GM03348 (cell line): ENCODE results near the gene MCRS1.
A peak's percentile ranks its signal among the peaks of the same experiment; 100 is the strongest.

ENCODE experiments used
- DNase-seq: peaks from one replicate; pipeline ENCODE4 v3.0.0; 2012; ENCODE audit warnings: low spot score

MCRS1 gene

DNA sequence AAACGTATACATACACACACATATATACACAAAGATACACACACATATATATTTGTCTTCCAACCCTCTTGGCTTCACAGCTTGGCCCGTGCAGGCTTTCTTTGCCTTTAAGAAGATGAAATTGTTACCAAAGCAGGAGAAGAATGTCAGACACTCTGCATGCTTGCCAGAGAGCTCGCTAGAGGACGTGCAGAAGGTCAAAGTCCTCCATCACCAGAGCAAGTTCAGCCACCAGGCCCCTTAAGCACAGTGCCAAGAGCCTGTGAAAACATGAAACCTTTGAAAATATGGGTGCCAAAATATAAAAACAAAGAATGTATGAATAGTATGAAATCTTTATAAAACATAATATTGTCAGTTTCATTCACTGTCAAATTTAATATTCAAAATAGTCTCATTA is 14.9 kb upstream of the MCRS1 start:
- DNase-seq = no peak

DNA sequence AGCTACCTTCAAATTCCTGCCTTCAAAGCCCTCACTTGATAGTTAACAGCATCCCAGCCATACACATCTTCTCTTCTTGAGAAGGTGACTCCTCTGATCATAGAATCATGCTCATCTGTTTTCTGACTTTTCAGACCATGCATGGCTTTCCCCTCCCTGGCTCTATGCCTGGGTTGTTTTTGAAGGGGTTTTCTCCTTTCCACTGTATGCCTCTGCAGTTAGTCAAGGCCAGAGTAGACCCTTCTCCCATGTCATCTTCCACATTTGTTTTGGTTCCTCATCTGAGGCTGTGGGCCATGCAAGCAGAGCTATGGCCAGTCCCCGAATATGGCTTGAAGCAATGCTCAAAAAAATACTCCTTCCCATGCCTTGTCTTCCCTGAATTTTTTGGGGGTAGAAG is 14.3 kb upstream of the MCRS1 start:
- DNase-seq = no peak

DNA sequence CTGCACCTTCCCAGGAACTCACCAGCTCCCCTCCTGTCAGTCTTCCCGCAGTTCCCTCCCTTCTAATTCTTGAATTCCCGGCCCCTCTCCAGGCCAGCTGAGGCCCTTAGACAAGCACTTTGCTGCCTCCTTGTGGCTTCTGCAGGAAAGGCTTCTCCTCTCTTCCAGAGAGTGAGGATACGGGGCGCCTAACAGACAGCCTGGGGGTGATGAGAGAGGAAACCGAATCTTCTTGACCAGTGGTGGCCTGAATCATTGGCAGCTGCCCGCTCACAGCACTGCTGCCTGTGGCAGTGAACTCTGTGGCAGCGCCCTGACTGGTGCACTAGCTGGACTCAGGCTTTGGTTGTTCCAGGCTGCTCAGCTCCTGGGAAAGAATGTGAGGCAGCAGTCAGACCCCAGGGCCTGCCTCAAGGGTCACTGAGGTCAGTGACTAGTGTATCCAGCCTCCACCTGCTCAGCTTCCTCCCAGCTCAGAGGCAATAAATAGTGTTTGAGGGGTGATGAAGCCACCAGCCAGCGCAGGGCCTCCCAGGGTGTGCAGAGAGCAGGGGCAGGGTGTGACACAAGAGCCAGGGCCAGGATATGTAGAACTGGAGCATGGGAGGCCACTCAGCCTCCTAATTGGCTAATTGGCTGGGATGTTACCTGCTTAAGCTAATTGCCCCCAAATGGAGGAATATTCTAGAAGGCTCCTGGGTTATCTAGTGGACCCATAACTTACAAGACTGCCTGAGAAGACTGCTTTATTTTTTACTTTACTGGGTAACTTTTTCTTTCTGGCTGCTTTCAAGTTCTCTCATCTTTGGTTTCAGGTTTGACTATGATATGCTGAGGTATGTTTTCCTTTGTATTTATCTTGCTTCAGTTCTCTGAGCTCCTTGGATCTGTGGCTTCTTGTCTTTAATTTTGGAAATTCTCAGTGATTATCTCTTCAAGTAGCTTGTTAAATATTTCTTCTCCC is 12.9 kb upstream of the MCRS1 start:
- peak; percentile 90 for DNase-seq

DNA sequence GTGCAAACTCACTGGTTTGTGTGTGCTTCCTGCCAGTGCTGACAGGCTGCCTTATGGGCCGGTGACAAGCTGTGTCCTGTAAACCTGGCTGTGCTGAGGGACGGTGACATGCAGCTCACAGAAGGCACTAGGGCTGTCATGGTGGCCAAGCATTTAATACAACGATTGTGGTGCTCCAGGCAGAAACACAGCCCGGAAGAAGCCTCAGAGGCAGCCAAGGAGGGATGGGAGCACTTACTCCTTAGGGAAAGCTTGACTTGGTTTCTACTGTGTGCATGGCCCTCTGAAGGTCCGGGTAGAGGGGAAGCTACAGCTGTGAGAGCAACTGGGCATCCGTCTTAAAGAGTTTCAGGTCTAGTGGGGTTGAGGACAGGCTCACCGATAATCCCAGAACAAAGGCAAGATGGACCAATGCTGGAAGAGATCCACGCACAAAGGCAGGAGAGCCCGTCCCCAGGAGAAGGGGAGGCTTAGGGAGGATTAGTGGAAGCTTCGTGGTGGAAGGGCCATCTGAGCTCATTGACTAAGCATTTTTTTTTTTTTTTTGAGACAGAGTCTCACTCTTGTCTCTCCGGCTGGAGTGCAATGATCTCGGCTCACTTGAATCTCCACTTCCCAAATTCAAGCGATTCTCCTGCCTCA is 10.7 kb upstream of the MCRS1 start:
- DNase-seq = no peak

DNA sequence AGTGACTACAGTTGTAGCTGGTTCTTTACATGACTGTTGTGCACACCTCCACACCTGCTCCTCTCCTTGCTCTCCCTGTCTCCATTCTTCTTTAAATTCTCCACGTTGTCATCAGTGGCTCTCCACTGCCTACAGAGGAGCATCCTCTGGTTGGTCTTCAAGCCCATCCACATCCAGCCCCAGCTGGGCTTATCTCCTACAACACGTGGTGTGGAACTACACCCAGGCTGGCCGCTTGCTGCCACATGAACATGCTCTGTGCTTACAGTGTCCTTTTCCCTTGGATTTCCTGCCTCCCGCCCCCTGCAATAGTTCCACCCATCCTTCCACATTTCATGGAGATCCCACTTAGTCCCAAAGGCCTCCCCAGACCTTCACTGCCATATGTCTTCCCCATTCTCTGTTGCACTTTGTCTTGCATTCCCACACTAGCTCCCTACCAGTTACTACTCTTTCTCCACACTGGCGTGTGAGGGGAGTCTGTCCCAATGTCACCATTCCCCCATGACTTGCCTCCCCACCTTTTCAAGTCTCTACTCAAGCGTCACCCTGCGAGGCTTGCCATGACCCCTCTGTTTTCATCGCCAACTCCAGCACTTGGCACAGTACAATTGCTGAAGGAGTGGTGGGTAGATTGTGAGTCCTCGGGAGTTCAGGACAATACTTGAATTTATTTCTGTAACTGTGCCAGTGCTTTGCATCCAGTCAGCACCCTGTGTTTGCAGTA is 9.8 kb upstream of the MCRS1 start:
- DNase-seq = no peak

DNA sequence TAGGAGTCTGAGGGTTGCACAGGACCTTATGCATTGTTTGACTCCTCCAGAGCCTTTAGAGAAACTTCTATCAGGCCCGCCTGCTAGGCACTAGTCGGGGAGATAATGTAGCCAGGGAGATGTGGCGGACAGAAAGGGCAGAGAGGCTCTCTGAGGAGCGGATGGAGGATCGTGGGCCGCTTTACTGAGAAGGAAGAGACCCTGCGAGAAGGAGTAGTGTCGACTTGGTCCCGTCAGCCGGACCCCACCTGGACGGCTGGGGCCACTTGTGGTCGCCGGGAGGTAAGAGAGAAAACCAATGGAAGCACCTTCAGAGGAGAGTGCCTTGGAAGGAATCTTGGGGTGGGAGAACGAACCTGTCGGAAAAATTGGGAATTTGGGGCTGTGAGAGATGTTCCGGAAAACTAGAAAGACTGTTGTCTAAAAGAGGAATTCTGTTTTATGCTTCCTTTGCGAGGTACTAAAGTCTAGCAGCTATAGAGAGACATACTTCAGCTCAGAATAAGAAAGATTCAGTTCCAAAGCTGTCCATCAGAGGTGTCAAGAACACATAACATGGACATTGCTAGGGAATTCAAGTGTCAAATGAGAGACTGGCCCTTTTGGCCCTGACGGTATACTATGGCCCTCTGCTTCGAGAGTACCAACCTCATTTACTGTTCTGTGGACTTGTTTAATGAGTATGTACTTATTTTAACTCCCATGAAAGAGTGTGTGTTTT is 660 bp upstream of the MCRS1 start:
- DNase-seq = no peak

DNA sequence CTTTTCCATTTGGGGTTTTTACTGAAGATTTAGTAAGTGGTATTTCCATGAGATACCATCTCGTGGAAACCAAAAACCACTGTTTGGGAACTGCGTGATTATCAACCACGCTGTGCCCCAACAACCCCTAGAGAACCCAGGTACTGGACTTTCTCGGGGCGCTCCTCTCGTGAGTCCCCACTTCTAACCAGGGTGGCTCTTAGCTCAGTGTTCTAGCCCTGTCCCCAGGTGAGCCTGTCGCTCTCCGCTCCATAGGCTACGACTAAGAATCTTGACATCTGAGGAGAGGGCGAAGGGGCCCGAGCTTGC is 686 bp downstream of the MCRS1 start:
- DNase-seq = no peak

DNA sequence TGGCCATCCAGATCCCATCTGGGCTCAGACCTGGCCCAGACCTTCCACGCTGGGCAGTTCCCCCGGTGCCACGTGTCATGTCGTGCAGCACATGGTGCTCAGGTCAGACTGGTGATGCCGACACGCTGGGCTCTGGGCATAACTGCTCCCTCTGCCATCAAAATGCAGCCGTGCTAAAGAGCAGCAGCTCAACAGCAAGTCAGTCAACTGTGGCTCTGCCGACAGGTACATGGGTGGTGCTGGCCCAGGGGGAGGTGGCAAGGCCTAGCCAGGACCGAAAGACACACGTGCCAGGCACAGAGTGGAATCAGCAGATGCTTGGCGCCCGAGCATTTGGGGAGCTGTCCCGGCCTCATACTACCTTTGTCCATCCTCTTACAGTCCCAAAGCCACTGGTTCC is 1.6 kb downstream of the MCRS1 start:
- DNase-seq = no peak

DNA sequence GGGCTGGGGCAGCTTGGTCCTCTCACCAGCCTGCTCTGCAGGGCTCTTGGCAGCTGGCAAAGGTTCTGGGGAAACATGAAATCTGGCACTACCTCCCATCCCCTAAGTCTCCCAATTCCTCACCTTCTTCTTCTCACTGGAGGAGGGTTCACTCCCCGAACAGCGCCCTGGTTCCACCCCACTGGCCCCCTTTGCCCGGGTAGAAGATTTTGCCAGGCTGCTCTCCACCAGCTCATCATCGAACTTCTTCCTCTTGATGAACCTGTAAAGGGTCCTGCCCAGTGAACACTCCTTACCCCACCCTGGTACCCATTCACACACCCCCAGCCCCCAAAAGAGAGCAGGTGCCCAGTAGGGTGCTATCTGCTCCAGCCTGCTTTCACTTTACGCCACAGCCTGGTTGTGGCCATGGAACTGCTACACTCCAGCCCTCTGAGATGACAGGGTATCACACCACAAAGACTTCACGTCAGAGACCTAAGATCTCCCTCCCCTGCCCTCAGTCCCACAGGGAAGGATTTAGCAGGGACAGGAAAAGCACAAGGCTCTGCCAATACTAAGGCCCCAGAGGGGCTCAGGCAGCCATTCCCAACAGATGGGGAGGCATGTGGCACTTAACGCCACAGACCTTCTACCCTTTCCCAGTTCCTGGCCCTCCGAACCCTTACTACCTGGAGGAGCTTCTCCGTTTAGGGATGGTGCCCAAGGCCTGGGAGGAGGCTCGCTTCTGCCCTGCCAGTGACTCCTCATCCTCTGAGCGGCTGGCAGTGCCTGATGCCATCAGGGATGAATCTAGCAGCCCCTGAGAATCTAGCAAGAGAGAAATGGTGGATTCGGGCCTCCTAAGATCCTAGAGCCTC is 2.3 kb downstream of the MCRS1 start:
- DNase-seq = no peak

DNA sequence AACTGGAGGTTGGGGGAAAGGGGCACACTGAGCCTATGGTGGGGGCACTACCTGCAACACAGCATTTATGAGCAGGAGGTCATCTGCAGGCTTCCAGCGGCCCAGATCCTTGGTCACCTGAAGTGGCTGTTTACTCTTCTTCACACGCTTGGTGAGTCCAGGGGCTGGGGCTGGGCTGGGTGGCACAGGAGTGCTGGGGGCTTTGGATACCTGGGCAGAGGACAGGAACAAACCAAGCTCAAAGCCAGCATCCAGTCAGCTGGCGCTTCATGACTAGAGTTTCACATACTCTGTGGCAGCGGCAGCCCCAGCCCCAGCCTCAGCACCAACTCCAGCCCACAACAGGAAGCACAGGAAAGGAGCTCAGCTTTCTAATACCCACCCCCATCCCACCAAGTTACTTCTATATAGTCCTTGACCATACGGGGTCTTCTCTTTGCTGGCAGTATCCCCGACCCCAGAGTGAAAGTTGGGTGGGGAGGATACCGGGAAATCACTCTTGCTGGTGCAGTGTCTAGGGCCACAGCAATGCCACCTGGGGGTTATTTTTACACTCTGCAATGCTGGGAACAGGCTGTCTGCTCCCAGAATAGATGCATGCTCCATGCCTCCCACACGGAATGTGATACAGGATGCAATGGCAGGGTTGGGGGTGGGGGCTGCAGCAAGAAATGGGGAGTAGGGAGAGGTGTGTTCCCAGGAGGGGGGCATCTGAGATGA is 3.1 kb downstream of the MCRS1 start:
- no peak for DNase-seq

DNA sequence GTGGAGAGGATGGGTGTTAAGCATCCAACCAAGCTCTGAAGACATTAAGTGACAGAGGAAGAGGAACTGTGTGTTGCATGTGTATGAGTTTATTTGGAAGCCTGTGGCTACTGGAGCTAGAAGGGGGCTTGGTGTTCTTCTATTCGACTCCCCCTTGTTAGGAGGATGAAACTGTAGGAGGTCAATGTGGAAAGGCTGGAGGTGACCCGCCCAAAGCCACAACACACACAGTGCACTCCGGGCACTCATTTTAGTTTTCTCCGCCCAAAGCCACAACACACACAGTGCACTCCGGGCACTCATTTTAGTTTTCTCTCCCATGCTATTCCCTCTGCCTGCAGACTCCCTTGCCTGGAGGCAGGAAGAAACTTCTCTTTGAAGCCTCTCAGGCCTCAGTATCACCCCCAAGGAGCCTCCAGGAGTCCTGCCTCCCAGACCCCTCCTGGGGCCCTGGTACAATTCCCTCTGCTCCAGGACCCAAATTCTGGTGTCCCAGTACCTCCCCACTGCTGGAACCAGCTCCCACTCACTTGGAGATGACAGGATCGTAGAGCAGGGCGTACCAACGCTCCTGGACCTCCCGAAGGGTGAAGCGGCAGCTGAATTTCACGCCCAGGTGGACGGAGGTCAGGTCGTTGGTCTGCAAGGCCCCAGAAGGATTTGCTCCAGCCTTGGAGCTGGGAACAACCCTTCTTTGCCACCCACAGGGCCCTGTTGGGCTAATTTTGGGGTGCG is 3.8 kb downstream of the MCRS1 start:
- DNase-seq = no peak

DNA sequence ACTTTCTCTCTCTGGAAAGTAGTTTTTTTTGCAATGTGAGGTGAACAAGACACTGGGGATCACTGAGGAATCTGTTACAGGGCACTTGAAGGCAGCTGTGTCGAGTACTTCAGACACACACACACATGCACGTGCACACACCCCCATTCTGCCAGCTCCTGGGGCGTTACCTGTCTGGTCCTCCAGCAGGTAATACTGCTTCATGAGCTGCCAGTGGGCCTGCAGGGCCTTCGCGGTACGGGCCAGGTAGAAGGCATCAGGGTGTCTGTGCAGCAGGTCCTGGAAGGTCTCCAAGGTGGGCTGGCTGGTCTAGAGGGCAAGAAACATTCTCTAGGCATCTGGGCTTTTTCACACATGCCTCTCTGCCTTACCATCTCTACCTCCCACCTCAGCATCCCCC is 5.1 kb downstream of the MCRS1 start:
- DNase-seq = no peak

DNA sequence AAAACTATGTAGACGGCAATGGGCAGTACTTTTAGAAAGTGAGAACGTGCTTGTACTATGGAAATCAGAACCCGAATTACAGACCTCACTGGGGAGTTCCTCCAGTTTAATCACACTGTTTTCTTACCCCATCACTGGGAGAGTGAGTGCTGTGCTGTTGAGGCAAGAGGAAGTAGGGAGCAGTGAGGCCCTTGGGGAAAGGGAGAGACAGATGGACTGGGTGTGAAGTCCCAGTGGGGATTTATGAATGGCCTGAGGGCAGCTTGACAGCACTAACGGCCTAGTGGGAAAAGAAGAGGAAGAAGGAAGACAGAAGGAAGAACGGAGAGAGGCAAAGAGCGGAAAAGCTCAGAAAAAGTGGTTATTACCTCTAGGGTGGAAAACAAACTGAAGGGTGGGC is 5.7 kb downstream of the MCRS1 start:
- DNase-seq = no peak

DNA sequence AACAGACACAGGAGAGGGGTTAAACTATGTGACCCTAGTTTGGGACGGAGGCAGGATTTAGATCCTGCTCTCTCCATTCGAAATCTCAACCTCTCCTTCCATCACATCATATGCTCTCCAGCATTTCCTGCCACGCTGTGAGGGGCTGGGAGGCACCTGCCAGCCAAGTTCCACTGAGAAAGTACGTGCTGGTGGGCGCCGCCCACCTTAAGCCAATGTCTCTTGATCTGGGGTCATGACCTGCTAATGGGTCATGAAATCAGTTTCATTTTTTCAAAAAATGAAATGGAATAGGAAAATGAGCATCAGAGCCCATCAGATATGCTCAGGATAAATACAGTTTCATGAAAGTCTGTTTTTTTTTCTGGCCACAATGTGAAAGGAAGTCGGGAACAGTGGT is 7.2 kb downstream of the MCRS1 start:
- DNase-seq = no peak

DNA sequence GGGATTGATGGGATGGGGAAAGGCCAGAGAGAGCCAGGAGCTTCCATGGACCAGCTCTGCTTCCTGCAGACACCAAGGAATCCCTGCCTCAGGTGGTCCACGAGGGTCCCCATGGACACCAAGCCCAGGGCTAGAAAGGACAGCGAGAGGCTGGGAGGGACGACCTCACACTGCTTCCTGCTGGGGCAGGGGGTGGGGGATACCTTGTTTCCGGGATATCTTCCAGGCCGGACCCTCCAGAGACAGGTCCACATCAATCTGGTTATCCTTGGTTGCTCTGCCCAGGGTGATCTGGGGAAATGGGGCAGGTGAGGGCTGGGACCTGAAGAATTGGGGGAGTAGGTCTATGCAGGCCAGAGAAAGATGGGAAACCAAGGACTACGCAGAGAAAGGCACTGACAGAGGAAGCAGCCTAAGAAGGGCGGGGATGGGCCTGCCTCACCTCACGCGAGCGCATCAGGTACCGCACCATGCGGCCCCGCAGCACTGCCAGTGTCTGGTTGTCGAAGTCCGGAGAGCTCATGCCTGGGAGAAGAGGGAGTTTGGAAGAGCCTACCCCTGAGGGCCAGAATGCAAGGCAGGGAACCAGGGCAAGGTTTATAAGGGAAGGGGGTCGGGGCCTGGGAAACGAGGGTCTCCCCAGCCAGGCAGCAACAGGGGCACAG is 8.8 kb downstream of the MCRS1 start:
- no peak for DNase-seq

DNA sequence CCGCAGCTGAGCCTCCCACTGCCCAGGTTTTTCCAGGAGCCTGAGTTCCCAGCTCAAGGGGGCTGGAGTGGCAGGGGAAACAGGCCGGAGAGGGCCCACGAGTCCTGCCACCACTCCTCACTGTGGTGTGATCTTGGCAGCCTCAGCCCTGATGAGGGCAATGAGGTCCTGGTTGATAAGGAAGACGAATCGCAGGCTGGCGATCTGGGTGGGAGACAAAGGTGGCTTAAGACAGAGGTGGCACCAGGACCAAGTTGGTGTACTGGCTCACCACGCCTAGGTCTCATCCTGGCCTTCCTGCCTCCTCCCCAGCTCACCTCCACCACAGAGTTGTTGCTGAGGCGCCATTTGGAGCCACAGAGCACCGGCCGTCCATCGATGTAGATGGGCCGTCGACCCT is 9.4 kb downstream of the MCRS1 start:
- no peak for DNase-seq

DNA sequence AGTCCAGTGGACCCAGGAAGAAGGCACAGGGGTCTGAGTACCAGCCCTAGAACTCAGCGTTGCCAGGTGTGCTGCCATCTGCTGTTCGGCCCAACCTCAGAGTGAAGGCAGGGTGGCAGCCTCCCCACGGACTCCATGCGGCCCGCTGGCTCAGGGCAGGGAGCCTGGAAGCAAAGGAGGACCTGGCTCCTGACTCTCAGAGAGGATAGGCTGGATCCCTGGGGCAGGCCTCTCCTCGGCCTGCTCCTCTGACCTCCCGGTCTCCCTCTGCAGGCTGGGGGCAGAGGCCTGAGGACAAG is 10.1 kb downstream of the MCRS1 start:
- DNase-seq = no peak

DNA sequence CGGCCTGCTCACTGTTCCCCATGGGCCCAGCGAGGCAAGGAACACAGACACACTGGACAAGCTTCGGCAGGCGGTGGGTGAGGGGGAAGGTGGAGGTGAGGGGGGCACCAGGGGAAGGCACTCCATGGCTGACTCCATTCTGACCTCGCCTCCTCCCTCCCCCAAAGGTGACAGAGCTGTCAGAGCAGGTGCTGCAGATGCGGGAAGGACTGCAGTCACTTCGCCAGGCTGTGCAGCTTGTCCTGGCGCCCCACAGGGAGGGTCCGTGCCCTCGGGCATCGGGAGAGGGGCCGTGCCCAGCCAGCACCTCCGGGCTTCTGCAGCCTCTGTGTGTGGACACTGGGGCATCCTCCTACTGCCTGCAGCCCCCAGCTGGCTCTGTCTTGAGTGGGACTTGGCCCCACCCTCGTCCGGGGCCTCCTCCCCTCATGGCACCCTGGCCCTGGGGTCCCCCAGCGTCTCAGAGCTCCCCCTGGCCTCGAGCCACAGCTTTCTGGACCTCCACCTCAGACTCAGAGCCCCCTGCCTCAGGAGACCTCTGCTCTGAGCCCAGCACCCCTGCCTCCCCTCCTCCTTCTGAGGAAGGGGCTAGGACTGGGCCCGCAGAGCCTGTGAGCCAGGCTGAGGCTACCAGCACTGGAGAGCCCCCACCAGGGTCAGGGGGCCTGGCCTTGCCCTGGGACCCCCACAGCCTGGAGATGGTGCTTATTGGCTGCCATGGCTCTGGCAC is 10.6 kb downstream of the MCRS1 start:
- no peak for DNase-seq
